Activated gamma-delta T cell (primary cell): Measurements from ENCODE around the gene C19orf73.
"Not testable (repeated sequence)": the region's sequence is repeated elsewhere in the genome, so short reads cannot be mapped to it uniquely, and the experiment has no call there.

Source experiments
- DNase-seq: peaks from one replicate; lab custom pipeline; 2025; lab: John Stamatoyannopoulos, UW

The C19orf73 gene

GRCh38 chr19:49101160-49101559 is 17.8 kb downstream of the C19orf73 start:
- DNase-seq: no peak

GRCh38 chr19:49098795-49099194 is 20.1 kb downstream of the C19orf73 start:
- no peak for DNase-seq

GRCh38 chr19:49097453-49098288 is 21.3 kb downstream of the C19orf73 start:
- no peak for DNase-seq

GRCh38 chr19:49094505-49095482 is 24.1 kb downstream of the C19orf73 start:
- DNase-seq: no peak

- DNase-seq: no peak
These were observed 26.3 kb downstream of the C19orf73 start for GRCh38 chr19:49092686-49093085.

- no peak for DNase-seq
These were observed 27.4 kb downstream of the C19orf73 start for GRCh38 chr19:49091391-49092038.

- DNase-seq: no peak
These were observed 32.6 kb downstream of the C19orf73 start for GRCh38 chr19:49086296-49086695.

GRCh38 chr19:49085868-49086232 is 33.1 kb downstream of the C19orf73 start:
- DNase-seq: no peak

GRCh38 chr19:49085020-49085867 is 33.7 kb downstream of the C19orf73 start, which contains the start of gene SNRNP70:
Gene SNRNP70, plus strand, starts transcription at chr19:49085451. Its CDS starts 964 bp downstream, at chr19:49086415.
- peak; percentile 100 for DNase-seq

GRCh38 chr19:49084206-49085019 is 34.5 kb downstream of the C19orf73 start:
- DNase-seq: no peak

- no peak for DNase-seq
These were observed 37.7 kb downstream of the C19orf73 start for GRCh38 chr19:49081273-49081672.

GRCh38 chr19:49080392-49080791 is 38.6 kb downstream of the C19orf73 start:
- DNase-seq: no peak

GRCh38 chr19:49074869-49075268 is 44.1 kb downstream of the C19orf73 start:
- DNase-seq: not testable (repeated sequence)

- DNase-seq: no peak
These were observed 45.2 kb downstream of the C19orf73 start for GRCh38 chr19:49073514-49074378.

- no peak for DNase-seq
These were observed 46.9 kb downstream of the C19orf73 start for GRCh38 chr19:49071860-49072547.

- DNase-seq: no peak
These were observed 48.5 kb downstream of the C19orf73 start for GRCh38 chr19:49070416-49070815.

- no peak for DNase-seq
These were observed 49.9 kb downstream of the C19orf73 start for GRCh38 chr19:49069026-49069425.
